HepG2 (cell line): Measurements from ENCODE around the gene EMILIN1. TPM values are rescaled to one million over a fixed set of nuclear protein-coding genes. Genes with fewer than 3 reads are reported as not detected.
A peak's percentile ranks its signal among the peaks of the same experiment; 100 is the strongest.

Experiments used
- ATF5 ChIP-seq: sonication (generic); formaldehyde crosslinking; IDR thresholded peaks from 2 replicates; pipeline ENCODE4 v1.4.0; 2020; ENCODE audit warnings: mild to moderate bottlenecking, low read depth, missing genetic modification reagents
- BORCS8-MEF2B ChIP-seq: sonication (generic); formaldehyde crosslinking; IDR thresholded peaks from 2 replicates; pipeline ENCODE4 v1.8.0; 2022; ENCODE audit warnings: mild to moderate bottlenecking, missing genetic modification reagents
- CBX5 ChIP-seq: sonication (generic); formaldehyde crosslinking; IDR thresholded peaks from 2 replicates; pipeline ENCODE4 v1.4.0; 2020; ENCODE audit warnings: missing genetic modification reagents, borderline replicate concordance
- CTCF ChIP-seq: sonication (generic); formaldehyde crosslinking; IDR thresholded peaks from 2 replicates; pipeline ENCODE4 v1.5.0; 2020; ENCODE audit warnings: mild to moderate bottlenecking, missing genetic modification reagents, moderate library complexity
- EED ChIP-seq: sonication (generic); formaldehyde crosslinking; IDR thresholded peaks from 2 replicates; pipeline ENCODE4 v1.5.0; 2020; ENCODE audit warnings: mild to moderate bottlenecking, missing genetic modification reagents
- FOXM1 ChIP-seq: sonication (generic); formaldehyde crosslinking; IDR thresholded peaks from 2 replicates; pipeline ENCODE4 v1.5.0; 2020; ENCODE audit warnings: missing genetic modification reagents
- KDM4B ChIP-seq: sonication (generic); formaldehyde crosslinking; IDR thresholded peaks from 2 replicates; pipeline ENCODE4 v1.4.0; 2020; ENCODE audit warnings: missing genetic modification reagents
- SIX4 ChIP-seq: sonication (generic); formaldehyde crosslinking; IDR thresholded peaks from 2 replicates; pipeline ENCODE4 v1.4.0; 2020; ENCODE audit warnings: missing genetic modification reagents
- SP4 ChIP-seq: sonication (generic); formaldehyde crosslinking; IDR thresholded peaks from 2 replicates; pipeline ENCODE4 v1.8.1; 2023; ENCODE audit warnings: mild to moderate bottlenecking, missing genetic modification reagents
- SP5 ChIP-seq: IDR thresholded peaks from 2 replicates; pipeline ENCODE4 v1.6.1; 2016; ENCODE audit warnings: low read depth, borderline replicate concordance
- SPEN ChIP-seq: sonication (generic); formaldehyde crosslinking; IDR thresholded peaks from 2 replicates; pipeline ENCODE4 v1.5.1; 2020; ENCODE audit warnings: low read depth, mild to moderate bottlenecking, missing genetic modification reagents
- STAT6 ChIP-seq: sonication (generic); formaldehyde crosslinking; IDR thresholded peaks from 2 replicates; pipeline ENCODE4 v1.4.0; 2020; ENCODE audit warnings: missing genetic modification reagents, mild to moderate bottlenecking, borderline replicate concordance
- ZBTB2 ChIP-seq: sonication (generic); formaldehyde crosslinking; IDR thresholded peaks from 2 replicates; pipeline ENCODE4 v1.8.0; 2022; ENCODE audit warnings: low read depth, missing genetic modification reagents
- ZBTB8A ChIP-seq: sonication (generic); formaldehyde crosslinking; IDR thresholded peaks from 2 replicates; pipeline ENCODE4 v1.4.0; 2020; ENCODE audit warnings: mild to moderate bottlenecking, low read depth, missing genetic modification reagents, borderline replicate concordance
- ZFP36L2 ChIP-seq: sonication (generic); formaldehyde crosslinking; IDR thresholded peaks from 2 replicates; pipeline ENCODE4 v1.4.0; 2020; ENCODE audit warnings: missing genetic modification reagents
- ZKSCAN1 ChIP-seq: fragments of 150-350 bp; IDR thresholded peaks from 2 replicates; pipeline ENCODE4 v1.6.1; 2014; ENCODE audit warnings: low read length
- ZNF510 ChIP-seq: sonication (generic); formaldehyde crosslinking; IDR thresholded peaks from 2 replicates; pipeline ENCODE4 v1.4.0; 2020; ENCODE audit warnings: low read depth, mild to moderate bottlenecking, missing genetic modification reagents
- ZNF512 ChIP-seq: sonication (generic); formaldehyde crosslinking; IDR thresholded peaks from 2 replicates; pipeline ENCODE4 v1.4.0; 2020; ENCODE audit warnings: mild to moderate bottlenecking, missing genetic modification reagents
- ZNF614 ChIP-seq: IDR thresholded peaks from 2 replicates; pipeline ENCODE4 v1.6.1; 2018; ENCODE audit warnings: missing biosample characterization, missing genetic modification reagents, inconsistent platforms, borderline replicate concordance
- ZNF883 ChIP-seq: sonication (generic); formaldehyde crosslinking; IDR thresholded peaks from 2 replicates; pipeline ENCODE4 v1.5.1; 2020; ENCODE audit warnings: mild to moderate bottlenecking, missing genetic modification reagents; ENCODE audit errors: not compliant biosample characterization
- polyA plus RNA-seq, 8 experiments: library from polyadenylated mRNA; depleted of rRNA in 3 of 8; stranded (reverse) in 7 of 8; unstranded in 1 of 8; fragments of >200 nt; fragmentation: Illumina TruSeq in 4 of 8; extraction: Trizol in 4 of 8; gene quantifications; 2 replicates each; pipeline versions ENCODE4 v1.2.1 to v1.2.3, GENCODE V29; 2011 to 2016; ENCODE audit warnings: low read depth in 4 of 8, missing spikeins in 1 of 8, mixed read lengths in 1 of 8; ENCODE audit not compliant: insufficient read depth in 1 of 8
- total RNA-seq, 5 experiments: library from RNA; depleted of rRNA; stranded (reverse); fragments of >200 nt; fragmentation: Illumina TruSeq; extraction: Trizol; gene quantifications; 2 replicates each; pipeline ENCODE4 v1.2.3, GENCODE V29; 2016; ENCODE audit warnings: low read depth in 1 of 5

Gene EMILIN1
- total and polyA plus RNA-seq, 2 of the 13 experiments (the other 11 are each of a cell fraction or from before 2014, with no cell fraction given), result 8.1 to 9.7 TPM

GRCh38 chr2:27095745-27096651, 17.6 kb downstream of the EMILIN1 start (continued):
- TF ChIP-seq ZNF512 (no peak), ZBTB2 (peak; percentile 44; the same call in 1 of the 2 replicates), SIX4 (CRISPR knock-in tag) (no peak; the same call in 1 of the 2 replicates), SPEN (CRISPR knock-in tag) (peak; percentile 73; the same call in 1 of the 2 replicates), ZFP36L2 (CRISPR knock-in tag) (no peak), ZNF614 (CRISPR knock-in tag) (peak; percentile 85), KDM4B (peak; percentile 98), ZBTB8A (CRISPR knock-in tag) (no peak), ZNF883 (CRISPR knock-in tag) (peak; percentile 90), SP5 (CRISPR knock-in tag) (peak; percentile 94), STAT6 (CRISPR knock-in tag) (peak; percentile 85), ATF5 (CRISPR knock-in tag) (0 out of 2 replicates have a peak, but pooled peaks have one; percentile 28), CTCF (CRISPR knock-in tag) (peak; percentile 22), SP4 (CRISPR knock-in tag) (no peak; the same call in none of the 2 replicates), CBX5 (peak; percentile 87; the same call in 1 of the 2 replicates), EED (CRISPR knock-in tag) (peak; percentile 61), BORCS8-MEF2B (CRISPR knock-in tag) (no peak; the same call in none of the 2 replicates), FOXM1 (CRISPR knock-in tag) (peak; percentile 56; the same call in 1 of the 2 replicates), ZKSCAN1 (0 out of 2 replicates have a peak, but pooled peaks have one; percentile 10), ZNF510 (CRISPR knock-in tag) (0 out of 2 replicates have a peak, but pooled peaks have one; percentile 10)
